GM19238 (cell line): ENCODE measurements around the gene FLNA.
"Not testable (repeated sequence)": the region's sequence is repeated elsewhere in the genome, so short reads cannot be mapped to it uniquely, and the experiment has no call there.

ENCODE experiments used
- DNase-seq: peaks from one replicate; pipeline ENCODE4 v3.0.0; 2011; ENCODE audit warnings: low spot score; ENCODE audit not compliant: insufficient read length

The FLNA gene

DNA sequence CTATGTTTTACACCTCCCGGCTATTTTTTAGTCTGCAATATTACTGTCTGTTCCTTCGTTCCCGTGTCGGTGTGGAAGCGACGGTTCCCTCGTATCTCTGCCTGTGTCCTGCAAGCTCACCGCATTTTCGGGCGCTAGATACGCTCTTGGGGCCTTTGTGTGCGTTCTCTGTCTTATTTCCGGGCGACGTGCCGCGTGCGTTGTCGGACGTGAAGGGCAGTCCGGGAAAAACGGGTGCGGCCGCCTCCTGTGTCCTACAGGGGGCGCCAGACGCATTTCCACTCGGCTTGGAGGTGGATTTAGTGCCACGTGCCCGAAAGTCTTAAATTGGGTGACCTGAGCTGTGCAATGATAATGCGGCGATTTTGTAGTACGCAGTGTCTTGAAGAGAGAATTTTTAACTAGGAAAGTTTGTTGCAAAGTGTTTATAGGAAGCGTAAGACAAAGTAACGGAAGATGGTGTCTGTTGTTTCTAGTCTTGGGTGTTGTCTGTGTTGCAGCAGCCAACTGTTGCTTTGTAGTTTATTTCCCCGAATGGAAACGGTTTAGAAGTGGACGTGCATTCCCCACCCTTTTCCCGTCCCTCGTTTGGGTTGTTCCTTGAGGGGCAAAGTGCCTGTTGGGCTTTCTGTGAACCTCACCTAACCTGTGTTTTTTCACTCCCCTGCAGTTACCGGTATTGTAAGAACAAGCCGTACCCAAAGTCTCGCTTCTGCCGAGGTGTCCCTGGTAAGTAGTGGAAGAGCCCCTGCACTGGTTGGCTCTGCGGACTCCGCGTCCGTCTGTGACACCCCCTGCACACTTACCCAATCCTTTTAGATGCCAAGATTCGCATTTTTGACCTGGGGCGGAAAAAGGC is 24.5 kb upstream of the FLNA start:
- no peak for DNase-seq

DNA sequence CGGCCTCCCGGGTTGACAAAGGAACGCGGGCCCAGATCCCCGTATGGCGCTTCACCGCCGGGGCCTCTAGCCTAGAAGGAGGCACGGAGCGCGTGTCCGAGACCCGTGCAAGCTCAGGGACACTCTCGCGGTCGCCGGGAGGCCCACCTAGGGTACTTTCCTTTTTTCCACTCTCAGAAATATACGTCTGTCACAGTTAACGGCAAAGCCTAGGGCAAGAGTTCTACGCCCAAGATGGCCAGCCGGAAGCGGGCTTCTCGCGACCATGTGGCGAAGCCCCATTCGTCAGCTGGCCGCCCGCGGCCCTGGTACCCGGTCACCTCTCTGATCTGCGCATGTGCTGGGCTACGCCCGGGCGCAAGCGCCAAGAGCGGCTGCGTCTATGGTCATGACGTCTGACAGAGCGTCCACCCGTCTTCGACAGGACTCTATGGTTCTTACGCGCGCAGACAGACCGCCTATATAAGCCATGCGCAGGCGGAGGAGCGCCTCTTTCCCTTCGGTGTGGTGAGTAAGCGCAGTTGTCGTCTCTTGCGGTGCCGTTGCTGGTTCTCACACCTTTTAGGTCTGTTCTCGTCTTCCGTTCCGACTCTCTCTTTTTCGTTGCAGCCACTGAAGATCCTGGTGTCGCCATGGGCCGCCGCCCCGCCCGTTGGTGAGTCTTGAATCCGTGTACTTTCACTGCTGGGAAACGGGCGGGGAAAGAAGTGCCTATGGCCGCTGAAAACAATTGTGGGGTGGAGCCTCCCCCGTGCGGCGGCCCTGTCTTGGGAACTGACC is 23.6 kb upstream of the FLNA start, which contains the start of gene RPL10:
Gene RPL10, plus strand, starts transcription at position 490 of the 780 bp plus-strand sequence. Its CDS starts 143 bp downstream, at position 633.
- DNase-seq = peak; percentile 87

DNA sequence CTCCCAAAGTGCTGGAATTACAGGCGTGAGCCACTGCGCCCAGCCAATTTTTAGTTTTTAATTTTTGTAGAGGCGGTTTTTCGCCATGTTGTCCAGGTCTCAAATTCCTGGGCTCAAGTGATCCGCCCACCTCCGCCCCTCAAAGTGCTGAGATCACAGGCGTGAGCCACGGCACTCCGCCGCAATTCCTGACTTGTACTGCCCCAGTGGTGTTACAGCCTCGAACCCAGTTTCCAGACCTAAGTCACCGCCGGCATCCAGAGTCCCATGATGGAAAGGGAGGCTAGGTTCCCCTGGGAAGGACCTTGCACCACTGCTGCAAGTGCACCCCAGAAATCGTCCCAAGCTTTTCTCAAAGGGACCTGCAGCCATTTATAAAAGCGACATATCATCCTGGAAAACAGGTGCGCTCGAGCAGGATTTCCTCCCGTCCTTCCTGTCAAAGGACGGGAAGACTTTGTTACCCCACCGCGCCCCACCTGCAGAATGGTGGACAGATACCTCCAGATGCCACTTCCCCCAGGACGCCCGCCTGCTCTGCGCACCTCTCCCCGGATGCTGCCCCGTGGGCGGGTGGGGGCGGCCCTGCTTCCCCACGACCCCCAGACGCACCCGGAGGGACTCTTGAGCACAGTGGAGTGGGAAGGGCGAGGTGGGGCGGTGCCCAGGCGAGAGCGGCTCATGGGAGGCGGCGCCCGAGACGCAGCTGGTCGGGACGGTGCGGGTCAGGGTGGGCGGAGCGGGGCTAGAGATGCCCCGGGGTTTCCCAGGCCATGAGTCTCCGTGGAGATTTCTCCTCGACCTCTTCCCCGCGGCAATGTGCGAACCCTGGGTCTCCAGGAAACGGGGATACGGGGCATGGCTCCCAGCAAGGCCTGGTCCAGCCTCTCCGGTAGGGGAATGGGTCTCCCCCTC is 22.8 kb upstream of the FLNA start:
- DNase-seq = peak; percentile 63

DNA sequence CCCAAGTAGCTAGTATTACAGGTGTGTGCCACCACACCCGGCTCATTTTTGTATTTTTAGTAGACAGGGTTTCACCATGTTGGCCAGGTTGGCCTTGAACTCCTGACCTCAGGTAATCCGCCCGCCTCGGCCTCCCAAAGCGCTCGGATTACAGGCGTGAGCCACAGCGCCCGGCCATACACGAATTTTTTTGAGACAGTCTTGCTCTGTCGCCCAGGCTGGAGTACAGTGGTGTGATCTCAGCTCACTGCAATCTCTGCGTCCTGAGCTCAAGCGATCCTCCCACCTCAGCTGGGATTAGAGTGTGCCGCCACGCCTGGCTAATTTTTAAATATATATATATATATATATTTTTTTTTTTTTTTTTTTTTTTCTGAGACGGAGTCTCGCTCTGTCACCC is 21.9 kb upstream of the FLNA start:
- DNase-seq = not testable (repeated sequence)

DNA sequence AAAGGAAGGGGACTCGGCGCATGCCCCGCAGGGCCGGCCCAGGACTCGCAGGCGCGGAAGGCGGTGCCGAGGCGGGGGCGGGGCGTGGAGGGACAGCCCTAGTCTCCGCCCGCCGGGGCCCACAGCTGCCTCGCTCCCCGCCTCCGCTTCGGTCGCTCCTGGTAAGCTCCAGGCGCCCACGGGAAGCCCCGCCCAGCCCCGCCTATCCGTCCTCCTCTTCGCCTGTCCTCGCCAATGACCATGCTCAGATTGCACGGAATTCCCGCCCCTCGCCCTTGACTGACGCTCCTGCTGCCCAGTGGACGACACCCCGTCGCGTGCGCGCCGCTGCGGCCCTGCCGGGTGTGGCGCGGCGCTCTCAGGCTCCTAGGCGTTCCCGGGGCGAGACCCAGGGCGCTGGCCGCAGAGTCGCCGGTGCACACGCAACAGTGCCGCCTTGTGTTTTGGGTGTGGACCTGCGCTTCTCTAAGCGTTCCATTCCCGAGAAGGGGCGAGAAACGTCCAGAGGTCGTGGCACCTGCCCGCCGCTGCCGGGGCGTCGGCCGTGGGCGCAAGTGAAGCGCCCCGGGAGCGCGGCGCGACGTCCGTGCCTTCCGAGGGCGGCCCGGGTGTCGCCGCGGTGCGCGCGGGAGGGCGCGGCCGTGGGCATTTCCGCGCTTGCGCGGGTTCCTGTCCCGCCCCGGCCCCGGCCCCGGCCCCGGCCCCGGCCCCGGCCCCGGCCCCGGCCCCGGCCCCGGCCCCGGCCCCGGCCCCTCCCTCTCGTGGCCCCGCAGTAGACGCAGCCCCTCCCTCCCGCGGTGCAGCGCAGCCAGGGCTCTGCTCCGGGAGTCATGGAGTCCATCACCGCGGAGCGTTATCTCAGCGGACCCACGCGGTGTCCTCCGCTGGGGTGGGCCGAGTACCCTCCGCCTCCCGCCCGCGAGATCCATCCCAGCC is 15.6 kb upstream of the FLNA start:
- DNase-seq = not testable (repeated sequence)

DNA sequence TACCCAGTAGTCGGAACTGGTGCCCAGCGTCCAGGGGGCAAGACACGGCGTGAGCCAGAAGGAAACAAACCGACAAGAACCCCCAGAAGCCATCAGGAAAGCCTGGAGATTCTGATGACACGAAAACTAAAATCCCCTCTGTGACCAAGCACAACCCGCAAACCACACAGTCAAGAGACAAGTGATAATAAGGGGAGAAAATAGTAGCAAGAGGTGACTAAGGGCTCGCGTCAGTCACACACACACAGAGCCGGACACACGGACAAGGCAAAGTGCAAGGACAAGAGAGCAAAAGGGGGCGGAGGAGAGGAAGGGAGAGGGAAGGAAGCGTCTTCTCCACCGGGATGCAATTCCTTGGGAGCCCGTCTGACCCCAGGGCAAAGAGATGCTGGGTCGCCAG is 14.2 kb upstream of the FLNA start:
- not testable (repeated sequence) for DNase-seq

DNA sequence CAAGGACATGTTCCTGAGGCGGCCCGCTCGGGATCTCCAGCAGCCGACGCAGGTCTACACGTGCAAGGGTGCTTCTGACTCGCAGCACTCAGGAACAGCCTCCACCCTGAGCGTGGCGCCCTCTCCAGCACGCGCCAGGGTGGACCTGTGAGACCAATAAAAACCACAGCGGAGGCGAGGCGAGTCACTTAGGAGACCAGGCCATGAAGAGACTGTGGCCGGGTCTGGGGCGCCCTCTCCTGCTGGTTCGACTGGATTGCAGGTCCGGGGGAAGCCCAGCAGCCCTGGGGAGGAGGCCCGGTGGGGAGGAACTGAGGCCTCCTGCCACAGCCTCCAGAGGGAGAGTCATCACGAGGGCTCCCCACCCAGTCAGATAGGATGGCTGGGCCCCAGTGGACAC is 13.7 kb upstream of the FLNA start:
- DNase-seq = not testable (repeated sequence)

DNA sequence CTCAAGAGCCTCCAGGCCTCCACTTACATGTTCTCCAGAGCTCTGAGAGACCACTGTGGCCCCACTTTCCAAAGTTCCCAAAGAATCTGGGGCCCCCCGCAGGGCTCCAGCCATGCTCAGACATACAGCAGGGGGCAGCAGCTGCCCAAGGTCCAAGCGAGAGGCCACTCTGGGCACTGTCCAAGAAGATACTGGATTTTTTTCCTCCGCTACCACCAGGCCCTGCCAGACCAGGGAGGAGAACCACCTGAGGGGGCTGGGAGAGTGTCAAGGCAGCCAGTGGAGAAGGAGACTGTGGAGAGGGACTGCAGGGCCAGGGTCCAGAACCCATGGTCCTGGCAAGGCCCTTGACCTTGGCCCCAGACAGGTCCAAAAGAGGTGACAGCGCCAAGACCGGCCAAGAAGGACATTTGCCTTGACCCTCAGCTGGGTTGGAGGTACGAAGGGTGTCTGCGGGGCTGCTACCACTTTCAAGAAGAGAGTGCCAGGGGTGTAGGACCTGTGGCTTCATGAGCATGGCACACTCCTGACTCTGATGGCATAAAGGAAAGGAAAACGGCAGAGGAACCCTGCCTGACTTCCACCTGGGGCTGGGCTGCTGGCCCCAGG is 10.0 kb upstream of the FLNA start:
- DNase-seq = no peak

DNA sequence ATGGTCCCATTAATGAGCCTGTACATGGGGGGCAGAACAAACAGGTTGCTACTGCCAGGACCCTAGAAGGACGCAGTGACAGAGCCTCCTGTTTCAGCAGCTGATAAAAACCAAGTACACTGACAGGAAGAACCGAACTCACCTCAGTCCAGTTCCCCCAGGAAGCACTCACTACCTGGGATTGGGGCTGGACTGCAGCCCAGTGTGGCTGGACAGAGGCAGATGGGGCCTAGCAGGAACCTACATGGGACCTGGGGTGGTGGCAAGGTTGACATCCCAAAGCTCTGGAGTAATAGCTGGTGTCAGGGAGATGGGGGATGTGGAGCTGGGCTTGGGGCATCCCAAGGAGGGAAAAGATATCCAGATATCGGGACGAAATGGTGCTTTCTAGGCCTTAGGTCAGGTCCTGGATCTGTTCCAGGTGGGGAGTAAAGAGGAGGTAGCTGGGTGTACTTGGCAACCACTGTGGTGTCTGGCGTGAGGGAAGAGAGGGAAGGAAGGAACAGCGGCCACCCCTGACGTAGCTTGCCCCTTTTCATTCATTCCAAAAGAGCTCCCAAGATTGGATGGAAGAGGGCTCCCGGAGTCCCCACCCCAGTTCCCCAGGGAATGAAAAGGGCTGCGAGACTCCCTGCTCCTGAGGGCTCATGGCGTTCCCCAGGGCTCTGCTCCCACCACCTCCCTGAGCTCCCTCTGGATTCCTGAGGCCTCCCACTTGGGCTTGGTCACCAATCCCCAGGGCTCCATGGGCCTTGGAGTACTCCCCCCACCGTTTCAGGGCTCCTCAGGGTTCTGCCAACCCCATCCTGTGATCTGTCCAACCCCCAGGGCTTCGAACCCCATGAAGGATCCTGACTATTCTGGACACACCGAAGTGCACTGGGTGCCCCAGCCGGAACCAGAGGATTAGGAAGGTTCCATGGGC is 9.2 kb upstream of the FLNA start:
- DNase-seq = no peak

DNA sequence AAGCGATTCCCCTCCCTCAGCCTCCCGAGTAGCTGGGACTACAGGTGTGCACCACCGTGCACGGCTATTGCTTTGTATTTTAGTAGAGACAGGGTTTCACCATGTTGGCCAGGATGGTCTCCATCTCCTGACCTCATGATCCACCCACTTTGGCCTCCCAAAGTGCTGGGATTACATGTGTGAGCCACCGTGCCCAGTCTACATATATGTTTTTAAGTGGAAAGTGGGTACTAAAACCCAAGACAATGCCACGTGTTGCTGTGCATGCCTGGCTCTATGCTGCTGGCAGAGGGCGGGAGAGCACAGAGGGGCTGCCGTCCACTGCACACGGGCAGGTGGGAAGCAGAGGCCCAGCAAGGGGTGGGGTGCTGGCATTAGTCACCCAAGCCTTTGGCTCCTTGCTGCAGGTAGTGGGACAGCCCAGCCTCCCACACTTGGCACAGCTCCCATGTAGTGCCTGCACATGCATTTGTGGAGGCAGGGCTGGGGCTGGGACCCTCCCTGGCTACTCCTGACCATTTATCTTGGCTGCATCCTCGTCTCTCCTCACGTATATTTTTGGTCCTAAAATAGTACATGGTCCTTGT is 8.1 kb upstream of the FLNA start:
- no peak for DNase-seq

DNA sequence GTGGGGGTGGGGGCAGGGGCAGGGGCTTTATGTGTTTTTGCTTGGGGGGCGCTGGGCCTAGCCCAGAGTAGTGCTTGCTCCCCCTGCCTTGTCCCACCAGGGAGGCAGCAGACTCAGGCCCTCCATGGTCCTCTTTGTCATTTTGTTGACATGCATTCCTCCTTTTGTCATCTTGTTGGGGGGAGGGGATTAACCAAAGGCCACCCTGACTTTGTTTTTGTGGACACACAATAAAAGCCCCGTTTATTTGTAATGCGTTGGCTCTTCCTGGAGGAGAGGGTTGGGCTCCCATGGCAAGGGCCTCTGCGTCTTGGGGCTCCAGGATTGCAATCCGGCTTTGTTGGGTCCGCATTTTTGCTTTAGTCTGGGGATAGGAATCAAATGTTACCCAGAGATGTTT is 6.8 kb upstream of the FLNA start:
- no peak for DNase-seq

DNA sequence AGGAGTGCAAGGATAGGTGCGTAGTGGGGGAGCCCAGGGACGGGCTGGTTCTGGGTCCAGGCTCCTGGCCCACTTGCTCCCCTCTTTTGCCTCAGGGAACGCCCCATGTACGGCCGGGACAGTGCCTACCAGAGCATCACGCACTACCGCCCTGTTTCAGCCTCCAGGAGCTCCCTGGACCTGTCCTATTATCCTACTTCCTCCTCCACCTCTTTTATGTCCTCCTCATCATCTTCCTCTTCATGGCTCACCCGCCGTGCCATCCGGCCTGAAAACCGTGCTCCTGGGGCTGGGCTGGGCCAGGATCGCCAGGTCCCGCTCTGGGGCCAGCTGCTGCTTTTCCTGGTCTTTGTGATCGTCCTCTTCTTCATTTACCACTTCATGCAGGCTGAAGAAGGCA is 6.4 kb upstream of the FLNA start:
- DNase-seq = no peak

DNA sequence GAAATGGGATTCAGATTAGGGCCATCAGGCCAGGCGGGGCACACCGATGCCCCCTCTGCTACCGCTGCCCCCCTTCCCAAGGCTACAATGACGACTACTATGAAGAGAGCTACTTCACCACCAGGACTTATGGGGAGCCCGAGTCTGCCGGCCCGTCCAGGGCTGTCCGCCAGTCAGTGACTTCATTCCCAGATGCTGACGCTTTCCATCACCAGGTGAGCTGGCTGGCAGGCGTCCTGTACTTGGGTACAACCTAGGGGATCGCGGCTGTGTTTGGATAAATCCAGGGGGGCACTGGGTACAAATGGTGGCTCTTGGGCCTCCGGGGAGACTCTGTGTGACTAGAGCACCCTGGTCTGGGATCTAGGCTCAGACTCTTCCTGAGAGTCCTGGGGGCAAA is 5.7 kb upstream of the FLNA start:
- no peak for DNase-seq

DNA sequence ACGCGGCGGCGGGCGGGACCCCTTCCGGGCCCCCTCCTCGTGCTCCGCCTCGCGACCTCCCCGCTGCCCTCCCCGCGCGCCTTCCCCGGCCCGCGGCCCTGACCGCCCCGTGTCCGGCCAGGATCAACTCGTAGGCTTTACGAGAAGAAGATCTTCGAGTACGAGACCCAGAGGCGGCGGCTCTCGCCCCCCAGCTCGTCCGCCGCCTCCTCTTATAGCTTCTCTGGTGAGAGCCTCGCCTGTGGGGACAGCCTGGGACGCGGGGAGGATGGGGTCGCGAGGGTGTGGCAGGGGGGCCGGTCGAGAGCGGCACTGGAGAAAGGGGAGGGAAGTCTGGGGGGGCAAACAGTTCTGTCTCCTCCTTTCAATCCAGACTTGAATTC is 5.1 kb upstream of the FLNA start:
- no peak for DNase-seq

DNA sequence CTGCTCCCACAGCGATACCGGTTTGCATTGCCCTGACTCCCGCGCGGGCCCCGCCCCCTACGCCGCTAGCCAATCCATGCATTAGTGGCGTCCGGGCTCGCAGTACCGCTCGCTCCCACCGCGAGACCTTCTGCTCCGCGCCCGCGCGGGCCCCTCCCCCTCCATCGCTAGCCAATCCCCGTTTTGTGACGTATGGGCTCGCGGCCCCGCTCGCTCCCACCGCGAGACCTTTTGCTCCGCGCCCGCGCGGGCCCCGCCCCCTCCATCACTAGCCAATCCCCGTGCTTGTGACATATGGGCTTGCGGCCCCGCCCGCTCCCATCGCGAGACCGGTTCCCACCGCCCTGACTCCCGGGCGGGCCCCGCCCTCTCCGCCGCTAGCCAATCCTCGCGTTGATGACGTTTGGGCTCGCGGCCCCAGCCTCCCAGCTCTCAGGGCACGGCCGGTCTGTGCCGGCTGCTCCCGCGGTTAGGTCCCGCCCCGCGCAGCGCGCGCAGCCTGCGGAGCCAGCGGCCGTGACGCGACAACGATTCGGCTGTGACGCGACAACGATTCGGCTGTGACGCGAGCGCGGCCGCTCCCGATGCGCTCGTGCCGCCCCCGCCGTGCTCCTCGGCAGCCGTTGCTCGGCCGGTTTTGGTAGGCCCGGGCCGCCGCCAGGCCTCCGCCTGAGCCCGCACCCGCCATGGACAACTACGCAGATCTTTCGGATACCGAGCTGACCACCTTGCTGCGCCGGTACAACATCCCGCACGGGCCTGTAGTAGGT is 4.5 kb upstream of the FLNA start, which contains the start of gene EMD:
Gene EMD, plus strand, starts transcription at position 497 of the 770 bp plus-strand sequence. Its CDS starts 190 bp downstream, at position 687.
- peak; percentile 85 for DNase-seq

DNA sequence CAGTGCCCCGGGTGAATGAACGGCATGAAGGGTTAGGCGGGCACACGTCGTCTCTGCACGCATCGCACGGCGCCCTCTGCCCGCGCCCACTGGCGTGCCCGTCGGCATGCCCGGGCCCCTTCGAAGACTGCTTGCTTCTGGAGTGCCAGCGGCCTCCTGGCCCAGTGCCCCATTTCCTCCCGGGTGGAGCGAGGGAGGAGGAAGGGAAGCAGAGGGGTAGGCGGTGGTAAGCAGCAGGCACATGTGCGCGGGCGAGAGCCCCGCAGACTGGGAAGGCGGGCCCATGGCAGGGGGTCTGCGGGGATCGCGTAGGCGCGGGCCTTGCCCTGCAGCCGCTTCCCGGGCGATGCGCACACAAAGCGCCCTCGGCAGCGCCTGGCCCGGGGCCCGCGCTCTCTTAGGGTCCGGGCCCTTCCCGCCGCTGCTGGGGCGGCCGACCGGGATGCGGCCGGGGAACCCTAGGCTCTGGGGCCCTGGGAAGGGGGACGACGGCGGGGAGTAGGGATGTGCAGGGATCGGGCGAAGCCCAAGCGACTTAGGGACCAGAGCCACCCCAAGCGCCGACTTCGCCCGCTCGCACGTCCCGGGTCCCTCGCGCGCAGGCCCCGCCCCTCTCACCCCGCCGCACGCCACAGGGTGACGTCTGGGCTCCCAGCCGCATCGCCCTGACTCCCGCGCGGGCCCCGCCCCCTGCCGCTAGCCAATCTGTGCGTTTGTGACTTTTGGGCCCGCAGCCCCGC is 3.8 kb upstream of the FLNA start:
- DNase-seq = no peak

DNA sequence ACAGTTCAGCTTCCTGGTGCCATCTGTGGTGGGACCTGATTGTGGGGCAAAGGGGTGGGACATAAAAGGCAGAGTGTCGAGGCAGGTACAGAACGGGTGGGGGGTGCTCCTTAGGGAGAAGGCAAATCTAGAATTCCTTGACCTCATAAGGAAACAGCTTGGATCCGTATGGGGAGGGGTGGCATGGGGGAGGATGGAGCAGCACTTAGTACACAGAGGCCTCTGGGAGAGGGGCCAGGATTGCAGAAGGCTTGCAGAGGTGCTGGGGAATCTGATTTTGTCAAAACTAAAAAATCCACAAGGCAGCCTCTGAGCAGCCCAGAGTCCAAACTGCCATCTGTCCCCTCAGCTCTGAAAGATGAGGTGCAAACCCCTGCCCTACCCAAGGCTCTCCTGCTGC is 2.3 kb upstream of the FLNA start:
- DNase-seq = no peak
